ENCODE data around the gene CDK14.

DNA sequence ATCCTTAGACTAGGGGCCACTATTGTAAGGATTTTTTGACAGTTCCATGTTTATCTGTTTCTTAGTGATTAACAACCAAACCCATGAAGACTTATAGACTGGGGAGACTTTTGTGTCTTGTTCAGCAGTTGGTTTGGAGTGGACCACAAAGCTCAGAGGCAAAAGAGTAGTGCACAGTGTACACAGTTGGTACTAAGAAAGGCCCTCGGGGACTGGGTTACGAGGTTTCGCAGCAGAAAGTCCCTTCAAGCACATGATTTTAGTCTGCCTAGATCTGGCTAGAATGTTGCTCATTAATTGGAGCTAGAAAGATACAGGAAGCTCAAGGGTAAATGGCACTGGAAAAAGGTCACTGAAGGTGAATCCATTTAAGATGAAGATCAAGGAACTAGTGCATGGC lies 35.4 kb downstream of the CDK14 start:
- TF ChIP-seq, protein P1, sequence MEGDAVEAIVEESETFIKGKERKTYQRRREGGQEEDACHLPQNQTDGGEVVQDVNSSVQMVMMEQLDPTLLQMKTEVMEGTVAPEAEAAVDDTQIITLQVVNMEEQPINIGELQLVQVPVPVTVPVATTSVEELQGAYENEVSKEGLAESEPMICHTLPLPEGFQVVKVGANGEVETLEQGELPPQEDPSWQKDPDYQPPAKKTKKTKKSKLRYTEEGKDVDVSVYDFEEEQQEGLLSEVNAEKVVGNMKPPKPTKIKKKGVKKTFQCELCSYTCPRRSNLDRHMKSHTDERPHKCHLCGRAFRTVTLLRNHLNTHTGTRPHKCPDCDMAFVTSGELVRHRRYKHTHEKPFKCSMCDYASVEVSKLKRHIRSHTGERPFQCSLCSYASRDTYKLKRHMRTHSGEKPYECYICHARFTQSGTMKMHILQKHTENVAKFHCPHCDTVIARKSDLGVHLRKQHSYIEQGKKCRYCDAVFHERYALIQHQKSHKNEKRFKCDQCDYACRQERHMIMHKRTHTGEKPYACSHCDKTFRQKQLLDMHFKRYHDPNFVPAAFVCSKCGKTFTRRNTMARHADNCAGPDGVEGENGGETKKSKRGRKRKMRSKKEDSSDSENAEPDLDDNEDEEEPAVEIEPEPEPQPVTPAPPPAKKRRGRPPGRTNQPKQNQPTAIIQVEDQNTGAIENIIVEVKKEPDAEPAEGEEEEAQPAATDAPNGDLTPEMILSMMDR (IDR thresholded peaks at IDR 0.05), result no peak
- no peak for TF ChIP-seq POLR2A (IDR thresholded peaks at IDR 0.05)
